Adrenal gland (tissue), 19 donors: ENCODE data around the gene PCGF3. TPM values are rescaled to one million over a fixed set of nuclear protein-coding genes. Genes with fewer than 3 reads are reported as not detected.
A peak's percentile ranks its signal among the peaks of the same experiment; 100 is the strongest.

Experiments used
- DNase-seq, 7 donors: peaks; one replicate each; pipeline ENCODE4 v3.0.0-alpha.2; 2019 to 2020
- H3K27ac ChIP-seq, 5 donors: fragments of 200-600 bp; sonication (generic) in 4 of 5; 1 replicate in 3 of 5; 2 replicates in 2 of 5; pipeline versions ENCODE4 v1.5.1 to v1.8.0; 2016 to 2020; ENCODE audit warnings: mild to moderate bottlenecking in 1 of 5
- H3K27me3 ChIP-seq: fragments of 200-600 bp; 2 replicates; pipeline ENCODE4 v1.8.0; 2021
- H3K36me3 ChIP-seq, 2 donors: fragments of 200-600 bp; replicated peaks in 1 of 2; 1 replicate in 1 of 2; 2 replicates in 1 of 2; pipeline versions ENCODE4 v1.5.1 to v1.8.0; 2018 to 2022
- H3K4me1 ChIP-seq, 2 donors: fragments of 200-600 bp; replicated peaks in 1 of 2; 1 replicate in 1 of 2; 2 replicates in 1 of 2; pipeline versions ENCODE4 v1.5.1 to v1.8.0; 2018 to 2021
- H3K4me3 ChIP-seq, 4 donors: fragments of 200-600 bp; sonication (generic) in 3 of 4; one replicate each; pipeline ENCODE4 v1.5.1; 2016 to 2018
- H3K9me3 ChIP-seq, 3 donors: fragments of 200-600 bp; sonication (generic) in 1 of 3; replicated peaks in 1 of 3; 1 replicate in 2 of 3; 2 replicates in 1 of 3; pipeline versions ENCODE4 v1.5.1 to v1.8.0; 2016 to 2021
- CTCF ChIP-seq, 6 experiments: fragments of 450-650 bp in 4 of 6; fragments of 200-600 bp in 2 of 6; sonication (generic) in 1 of 6; IDR thresholded peaks; 1 replicate in 5 of 6; 2 replicates in 1 of 6; pipeline versions ENCODE4 v1.5.1 to v1.8.0; 2016 to 2021; ENCODE audit warnings: antibody characterized with exemption in 6 of 6, mild to moderate bottlenecking in 2 of 6, moderate library complexity in 1 of 6
- POLR2A ChIP-seq, 2 donors: fragments of 450-650 bp; IDR thresholded peaks; one replicate each; pipeline ENCODE4 v1.6.1; 2017; ENCODE audit warnings: antibody characterized with exemption in 2 of 2, mild to moderate bottlenecking in 2 of 2, moderate library complexity in 1 of 2
- WGBS, 4 donors: extraction: QIAGEN DNeasy Blood & Tissue Kit in 2 of 4; methylation state at CpG; one replicate each; pipeline versions ENCODE4 v1.1.5 to v1.1.7; 2013 to 2017; 5-methylcytosine and 5-hydroxymethylcytosine counted together
- intact Hi-C, 2 donors: fragments of 100-400 bp; cut with DNase I; formaldehyde crosslinking; loops; one replicate each; pipeline versions ENCODE4 v1.14.1 to v1.15.0; 2022 to 2023
- long read RNA-seq, 10 donors: library from polyadenylated mRNA in 3 of 10; unstranded in 2 of 10; stranded (forward) in 1 of 10; transcript quantifications; one replicate each; pipeline ENCODE4 v2.0.0 and lab custom pipeline, GENCODE V29; 2021 to 2026
- polyA plus RNA-seq, 3 donors: library from polyadenylated mRNA; stranded (reverse); fragments of 200-250 nt in 2 of 3; fragments of 350-450 nt in 1 of 3; fragmentation: Illumina TruSeq in 1 of 3; extraction: RNeasy Lipid Tissue Mini Kit (QIAGEN cat#74804) in 1 of 3; gene quantifications; one replicate each; pipeline ENCODE4 v1.2.3, GENCODE V29; 2013 to 2014
- total RNA-seq, 9 donors: library from RNA; depleted of rRNA in 4 of 9; stranded (reverse); fragments of >200 nt in 4 of 9; fragments of 120-200 nt in 1 of 9; fragmentation: NEBNext Ultra II Directional in 1 of 9; extraction: Animal tissue kit (Norgen Biotek cat#: 25700) in 1 of 9; gene quantifications; one replicate each; pipeline versions ENCODE4 v1.1.0 to v1.2.4, GENCODE V29; 2013 to 2023
- donor health status: healthy with polysubstance abuse.
- donor health status: Bipolar disorder and iron deficiency.
- donor health status: DM: yes; HTN: yes; CAD: no.
- donor health status: DM: no; HTN: no; CAD: no.
- donor health status: DM: no; HTN: no; CAD: no.
- donor health status: DM: yes; HTN: yes; CAD: no.

PCGF3 gene
- 100 to 1,000 TPM in 2 of 9 donors, 10 to 100 TPM in 7; 46.6 to 145 (median 67.6) TPM for total RNA-seq
- polyA plus RNA-seq, result 100 to 1,000 TPM in 1 of 3 donors, 10 to 100 TPM in 2; 26.4 to 178 (median 99.2) TPM
- long read RNA-seq, donor 1, full-length matches to known transcripts, result 39 of 39 reads
- long read RNA-seq, donor 1, partial matches to known transcripts, result 0 of 39 reads
- long read RNA-seq, donor 1, other reads (novel, unspliced or antisense), result 0 of 39 reads
- long read RNA-seq, donor 2, full-length matches to known transcripts, result 32 of 32 reads
- long read RNA-seq, donor 2, partial matches to known transcripts, result 0 of 32 reads
- long read RNA-seq, donor 2, other reads (novel, unspliced or antisense), result 0 of 32 reads
- long read RNA-seq, donor 3, full-length matches to known transcripts, result 14 of 14 reads
- long read RNA-seq, donor 3, partial matches to known transcripts, result 0 of 14 reads
- long read RNA-seq, donor 3, other reads (novel, unspliced or antisense), result 0 of 14 reads
- long read RNA-seq, donor 4, partial matches to known transcripts, result 1 of 13 reads
- long read RNA-seq, donor 4, other reads (novel, unspliced or antisense), result 9 of 13 reads
- long read RNA-seq, donor 5, full-length matches to known transcripts, result 37 of 55 reads
- long read RNA-seq, donor 5, partial matches to known transcripts, result 7 of 55 reads
- long read RNA-seq, donor 5, other reads (novel, unspliced or antisense), result 11 of 55 reads
- long read RNA-seq, donor 6, full-length matches to known transcripts, result 6 of 12 reads
- long read RNA-seq, donor 6, partial matches to known transcripts, result 0 of 12 reads
- long read RNA-seq, donor 6, other reads (novel, unspliced or antisense), result 6 of 12 reads
- long read RNA-seq, donor 7, full-length matches to known transcripts, result 26 of 26 reads
- long read RNA-seq, donor 7, partial matches to known transcripts, result 0 of 26 reads
- long read RNA-seq, donor 7, other reads (novel, unspliced or antisense), result 0 of 26 reads
- long read RNA-seq, donor 8, full-length matches to known transcripts, result 36 of 36 reads
- long read RNA-seq, donor 8, partial matches to known transcripts, result 0 of 36 reads
- long read RNA-seq, donor 8, other reads (novel, unspliced or antisense), result 0 of 36 reads
- long read RNA-seq, donor 9, full-length matches to known transcripts, result 25 of 25 reads
- long read RNA-seq, donor 9, partial matches to known transcripts, result 0 of 25 reads
- long read RNA-seq, donor 9, other reads (novel, unspliced or antisense), result 0 of 25 reads
- long read RNA-seq, donor 10, full-length matches to known transcripts, result 16 of 16 reads
- long read RNA-seq, donor 10, partial matches to known transcripts, result 0 of 16 reads
- long read RNA-seq, donor 10, other reads (novel, unspliced or antisense), result 0 of 16 reads

- no peaks in the 10 kb centered on the region for H3K36me3 ChIP-seq
- peaks cover 22 to 30% of the 10 kb centered on the region in 2 donors for H3K4me1 ChIP-seq
- intact Hi-C loops, result no loop called here
- peak within 1 kb of the TSS; percentile 65 to 89 (median 78) for H3K27ac ChIP-seq
- TF ChIP-seq POLR2A (IDR thresholded peaks at IDR 0.05) (peak; percentile 54 to 59), CTCF (IDR thresholded peaks at IDR 0.05) (no peak)
- H3K9me3 ChIP-seq, result no peaks in the 10 kb centered on the region
- 1 to 2% (median 2%) methylated on average over 20 to 82 of the region's 82 CpGs for WGBS, 4 donors
- DNase-seq, result peak; percentile 97 to 99 (median 98)
- peak within 1 kb of the TSS; percentile 30 to 84 (median 62) for H3K4me3 ChIP-seq
- no peaks in the 10 kb centered on the region for H3K27me3 ChIP-seq
These were observed at the start of gene PCGF3 for GRCh38 chr4:705278-706082. TSS of gene PCGF3 (plus strand) at chr4:705832. CDS start at chr4:733681, 27,849 bp downstream.

GRCh38 chr4:656436-657337 is 48.9 kb upstream of the PCGF3 start:
- no peak for DNase-seq
- intact Hi-C loops, result no loop called here
- 74 to 80% (median 77%) methylated on average over 45 to 58 of the region's 58 CpGs for WGBS, 4 donors
- no peak for TF ChIP-seq CTCF (IDR thresholded peaks at IDR 0.05)
- TF ChIP-seq POLR2A (IDR thresholded peaks at IDR 0.05), result no peak
- Histone ChIP-seq H3K36me3 (no peaks in the 10 kb centered on the region), H3K27ac (no peak overlapping the region), H3K9me3 (no peaks in the 10 kb centered on the region), H3K4me3 (no peak overlapping the region), H3K4me1 (no peaks in the 10 kb centered on the region), H3K27me3 (no peaks in the 10 kb centered on the region)

GRCh38 chr4:657338-657833 is 48.2 kb upstream of the PCGF3 start:
- no peak overlapping the region for H3K4me3 ChIP-seq
- H3K27me3 ChIP-seq, result no peaks in the 10 kb centered on the region
- H3K27ac ChIP-seq, result no peak overlapping the region
- intact Hi-C loops, result no loop called here
- no peak for DNase-seq
- no peaks in the 10 kb centered on the region for H3K36me3 ChIP-seq
- no peaks in the 10 kb centered on the region for H3K9me3 ChIP-seq
- WGBS, 4 donors, result 74 to 88% (median 81%) methylated on average over 6 to 23 of the region's 23 CpGs
- TF ChIP-seq POLR2A (IDR thresholded peaks at IDR 0.05), result no peak
- no peak for TF ChIP-seq CTCF (IDR thresholded peaks at IDR 0.05)
- no peaks in the 10 kb centered on the region for H3K4me1 ChIP-seq
